Measurements from ENCODE around the gene BTBD9. TPM values are rescaled to one million over a fixed set of nuclear protein-coding genes. Genes with fewer than 3 reads are reported as not detected.

The BTBD9 gene
- total RNA-seq, 2 donors from 2014 or later, result 30.1 to 45.8 TPM

DNA sequence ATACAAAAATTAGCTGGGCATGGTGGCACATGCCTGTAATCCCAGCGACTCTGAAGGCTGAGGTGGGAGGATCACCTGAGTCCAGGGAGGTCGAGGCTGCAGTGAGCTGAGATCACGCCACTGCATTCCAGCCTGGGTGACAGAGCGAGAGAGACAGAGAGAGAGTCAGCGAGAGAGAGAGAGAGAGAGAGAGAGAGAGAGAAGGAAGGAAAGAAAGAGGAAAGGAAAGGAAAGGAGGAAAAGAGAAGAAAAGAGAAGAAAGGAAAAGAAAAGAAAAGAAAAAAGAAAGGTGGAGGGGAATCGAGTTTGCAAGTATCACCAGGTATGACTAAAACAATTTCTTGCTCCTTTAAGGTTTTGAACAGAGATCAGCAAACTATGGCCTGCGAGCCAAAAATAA lies 152.3 kb downstream of the BTBD9 start:
- H3K27me3 ChIP-seq (replicated peaks; ENCODE audit: insufficient read depth), result no peaks in the 10 kb centered on the region
- H3K36me3 ChIP-seq, result no peaks in the 10 kb centered on the region
- H3K4me1 ChIP-seq (ENCODE audit: control insufficient read depth in 1 of 2, low read depth in 2 of 2), result peaks cover 3 to 4% of the 10 kb centered on the region in 2 donors
- TF ChIP-seq, protein P1, sequence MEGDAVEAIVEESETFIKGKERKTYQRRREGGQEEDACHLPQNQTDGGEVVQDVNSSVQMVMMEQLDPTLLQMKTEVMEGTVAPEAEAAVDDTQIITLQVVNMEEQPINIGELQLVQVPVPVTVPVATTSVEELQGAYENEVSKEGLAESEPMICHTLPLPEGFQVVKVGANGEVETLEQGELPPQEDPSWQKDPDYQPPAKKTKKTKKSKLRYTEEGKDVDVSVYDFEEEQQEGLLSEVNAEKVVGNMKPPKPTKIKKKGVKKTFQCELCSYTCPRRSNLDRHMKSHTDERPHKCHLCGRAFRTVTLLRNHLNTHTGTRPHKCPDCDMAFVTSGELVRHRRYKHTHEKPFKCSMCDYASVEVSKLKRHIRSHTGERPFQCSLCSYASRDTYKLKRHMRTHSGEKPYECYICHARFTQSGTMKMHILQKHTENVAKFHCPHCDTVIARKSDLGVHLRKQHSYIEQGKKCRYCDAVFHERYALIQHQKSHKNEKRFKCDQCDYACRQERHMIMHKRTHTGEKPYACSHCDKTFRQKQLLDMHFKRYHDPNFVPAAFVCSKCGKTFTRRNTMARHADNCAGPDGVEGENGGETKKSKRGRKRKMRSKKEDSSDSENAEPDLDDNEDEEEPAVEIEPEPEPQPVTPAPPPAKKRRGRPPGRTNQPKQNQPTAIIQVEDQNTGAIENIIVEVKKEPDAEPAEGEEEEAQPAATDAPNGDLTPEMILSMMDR (IDR thresholded peaks at IDR 0.05), result no peak
- ATAC-seq (ENCODE audit: insufficient number of reproducible peaks, low FRiP score, low read depth), result no peak
- no peaks in the 10 kb centered on the region for H3K9me3 ChIP-seq
- no peak overlapping the region for H3K4me3 ChIP-seq
- no peak for DNase-seq (ENCODE audit: low spot score)
- H3K27ac ChIP-seq, result no peak overlapping the region

DNA sequence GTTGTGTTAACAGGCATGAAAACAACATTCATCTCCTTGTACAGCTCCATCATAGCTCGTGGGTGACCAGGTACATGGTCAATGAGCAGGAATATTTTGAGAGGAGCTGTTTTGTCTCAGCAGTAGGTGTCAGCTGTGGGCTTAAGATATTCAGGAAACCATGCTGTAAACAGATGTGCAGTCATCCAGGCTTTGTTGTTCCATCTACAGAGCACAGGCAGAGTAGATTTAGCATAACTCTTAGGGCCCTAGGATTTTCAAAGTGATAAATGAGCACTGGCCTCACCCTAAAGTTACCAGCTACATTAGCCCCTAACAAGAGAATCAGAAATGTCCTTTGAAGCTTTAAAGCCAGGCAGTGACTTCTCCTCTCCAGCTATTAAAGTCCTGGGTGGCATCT lies 154.2 kb downstream of the BTBD9 start:
- Histone ChIP-seq H3K4me1 (ENCODE audit: control insufficient read depth in 1 of 2, low read depth in 2 of 2) (peaks cover 3 to 5% of the 10 kb centered on the region in 2 donors), H3K27ac (no peak overlapping the region), H3K9me3 (no peaks in the 10 kb centered on the region), H3K36me3 (no peaks in the 10 kb centered on the region), H3K27me3 (replicated peaks; ENCODE audit: insufficient read depth) (no peaks in the 10 kb centered on the region), H3K4me3 (no peak overlapping the region)
- TF ChIP-seq, protein P1 (IDR thresholded peaks at IDR 0.05), result no peak
- DNase-seq (ENCODE audit: low spot score) (no peak), ATAC-seq (ENCODE audit: insufficient number of reproducible peaks, low FRiP score, low read depth) (no peak)

DNA sequence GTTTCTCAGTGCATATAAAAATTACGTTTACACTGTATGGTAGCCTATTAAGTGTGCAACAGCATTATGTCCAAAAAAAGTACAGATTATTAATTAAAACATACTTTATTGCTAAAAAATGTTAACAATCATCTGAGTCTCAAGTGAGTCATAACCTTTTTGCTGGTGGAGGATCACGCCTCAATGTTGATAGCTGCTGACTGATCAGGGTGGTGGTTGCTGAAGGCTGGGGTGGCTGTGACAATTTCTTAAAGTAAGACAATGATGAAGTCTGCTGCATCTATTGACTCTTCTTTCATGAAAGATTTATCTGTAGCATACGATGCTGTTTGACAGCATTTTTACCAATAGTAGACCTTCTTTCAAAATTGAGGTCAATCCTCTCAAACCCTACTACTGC lies 155.1 kb downstream of the BTBD9 start:
- Histone ChIP-seq H3K4me1 (ENCODE audit: control insufficient read depth in 1 of 2, low read depth in 2 of 2) (peaks cover 3 to 5% of the 10 kb centered on the region in 2 donors), H3K4me3 (no peak overlapping the region), H3K36me3 (no peaks in the 10 kb centered on the region), H3K9me3 (no peaks in the 10 kb centered on the region), H3K27me3 (replicated peaks; ENCODE audit: insufficient read depth) (no peaks in the 10 kb centered on the region), H3K27ac (no peak overlapping the region)
- no peak for ATAC-seq (ENCODE audit: insufficient number of reproducible peaks, low FRiP score, low read depth)
- TF ChIP-seq, protein P1 (IDR thresholded peaks at IDR 0.05), result no peak
- DNase-seq (ENCODE audit: low spot score), result no peak

DNA sequence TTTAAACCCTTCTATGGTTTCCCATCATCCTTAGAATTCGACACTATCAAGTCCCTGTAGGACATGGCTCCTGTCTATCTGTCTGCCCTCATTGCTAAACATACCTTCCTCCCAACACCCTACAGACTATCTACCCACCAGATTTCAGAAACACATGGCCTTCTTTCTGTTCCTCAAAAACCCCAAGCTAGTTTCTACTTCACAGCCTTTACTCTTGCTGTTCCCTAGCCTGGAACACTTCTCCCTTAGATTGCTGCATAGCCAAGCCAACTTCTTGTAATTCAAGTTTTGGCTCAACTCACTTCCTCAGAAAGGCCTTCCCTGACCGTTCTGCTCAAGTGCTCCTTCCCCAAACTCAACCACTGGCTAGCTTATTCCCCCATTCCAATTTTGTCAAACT lies 156.2 kb downstream of the BTBD9 start:
- no peak overlapping the region for H3K27ac ChIP-seq
- ATAC-seq (ENCODE audit: insufficient number of reproducible peaks, low FRiP score, low read depth) (no peak), DNase-seq (ENCODE audit: low spot score) (no peak)
- H3K27me3 ChIP-seq (replicated peaks; ENCODE audit: insufficient read depth), result no peaks in the 10 kb centered on the region
- TF ChIP-seq, protein P1 (IDR thresholded peaks at IDR 0.05), result no peak
- no peaks in the 10 kb centered on the region for H3K36me3 ChIP-seq
- H3K4me1 ChIP-seq (ENCODE audit: control insufficient read depth in 1 of 2, low read depth in 2 of 2), result peaks cover 3 to 5% of the 10 kb centered on the region in 2 donors
- H3K4me3 ChIP-seq, result no peak overlapping the region
- H3K9me3 ChIP-seq, result no peaks in the 10 kb centered on the region

DNA sequence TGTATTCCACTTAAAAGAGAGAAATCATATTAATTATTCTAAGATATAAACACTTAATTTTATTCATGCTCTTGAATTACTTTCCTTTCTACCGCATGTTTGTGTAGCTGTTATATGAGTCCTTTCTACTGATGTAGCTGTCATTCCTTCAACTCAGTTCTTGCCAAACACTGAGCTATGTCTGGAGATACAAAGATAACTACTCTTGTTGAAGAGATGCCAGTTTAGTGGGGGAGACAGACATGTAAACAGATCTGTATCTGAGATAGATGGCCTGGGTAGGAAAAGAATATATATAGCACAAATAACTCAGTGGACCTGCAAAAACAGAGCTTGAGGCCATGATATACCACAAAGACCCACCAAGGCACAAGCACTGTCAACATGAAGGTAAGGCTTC lies 157.3 kb downstream of the BTBD9 start:
- peaks cover 3 to 5% of the 10 kb centered on the region in 2 donors for H3K4me1 ChIP-seq (ENCODE audit: control insufficient read depth in 1 of 2, low read depth in 2 of 2)
- TF ChIP-seq, protein P1 (IDR thresholded peaks at IDR 0.05), result no peak

More for the DNA sequence above, 157.3 kb downstream of the BTBD9 start:
- DNase-seq (ENCODE audit: low spot score) (no peak), ATAC-seq (ENCODE audit: insufficient number of reproducible peaks, low FRiP score, low read depth) (no peak)
- H3K9me3 ChIP-seq, result no peaks in the 10 kb centered on the region
- H3K27ac ChIP-seq, result no peak overlapping the region
- H3K27me3 ChIP-seq (replicated peaks; ENCODE audit: insufficient read depth), result no peaks in the 10 kb centered on the region
- H3K4me3 ChIP-seq, result no peak overlapping the region
- H3K36me3 ChIP-seq, result no peaks in the 10 kb centered on the region

Measured in thoracic aorta (tissue), 2 donors.